HepG2 (cell line): ENCODE results near the gene SCGB2B2. TPM values are rescaled to one million over a fixed set of nuclear protein-coding genes. Genes with fewer than 3 reads are reported as not detected.
"Not testable (repeated sequence)": the region's sequence is repeated elsewhere in the genome, so short reads cannot be mapped to it uniquely, and the experiment has no call there.

Experiments used
- ATAC-seq: fragments of 200-7000 bp; cut with Tn5 transposase; 3 replicates; pipeline ENCODE4 v1.9.1; 2020; ENCODE audit warnings: mild to moderate bottlenecking, moderate library complexity
- BruUV-seq: library from RNA; stranded (reverse); fragments of 400-500 nt; replicated peaks from 2 replicates; lab custom pipeline; 2021; lab: Mats Ljungman, UMichigan
- CTCF ChIA-PET: fragments of 300-600 bp; formaldehyde crosslinking; extraction: SDS; loops from one replicate; lab custom pipeline; 2021; ENCODE audit warnings: low total read pairs, inconsistent platforms, low intra/inter-chr PET ratio; lab: Yijun Ruan, JAX
- POLR2A ChIA-PET: fragments of 350-600 bp; sonication (Branson Sonifier 250); formaldehyde crosslinking; loops from one replicate; lab custom pipeline; 2020; ENCODE audit warnings: antibody characterized with exemption, inconsistent platforms; lab: Yijun Ruan, JAX
- DNase-seq: peaks from one replicate; pipeline ENCODE4 v3.0.0-alpha.2; 2015; ENCODE audit warnings: low spot score
- FAIRE-seq: peaks from 3 replicates; lab custom pipeline; 2011; peaks lifted over from hg19 to GRCh38; lab: Jason Lieb, UNC
- H2AFZ ChIP-seq: one replicate; pipeline ENCODE4 v1.6.1; 2011; ENCODE audit warnings: low read length, inconsistent platforms
- H3K27ac ChIP-seq: fragments of 300-600 bp; 3 replicates; pipeline ENCODE4 v1.8.0; 2011; ENCODE audit warnings: mixed run types, mild to moderate bottlenecking, mixed read lengths, low read length, inconsistent platforms; ENCODE audit not compliant: insufficient read depth; ENCODE audit errors: extremely low read length
- H3K27me3 ChIP-seq, 2 experiments: fragments of 200-600 bp in 1 of 2; 2 replicates in 1 of 2; 3 replicates in 1 of 2; pipeline versions ENCODE4 v1.6.0 to v1.8.0; 2011; ENCODE audit warnings: low read length in 2 of 2, mild to moderate bottlenecking in 2 of 2, moderate library complexity in 2 of 2, inconsistent platforms in 1 of 2; ENCODE audit not compliant: insufficient read depth in 2 of 2, control insufficient read depth in 1 of 2
- H3K36me3 ChIP-seq, 2 experiments: fragments of 200-600 bp in 1 of 2; replicated peaks in 1 of 2; 2 replicates in 1 of 2; 3 replicates in 1 of 2; pipeline versions ENCODE4 v1.5.1 to v1.8.0; 2011; ENCODE audit warnings: low read length in 2 of 2, inconsistent platforms in 1 of 2; ENCODE audit not compliant: insufficient read depth in 2 of 2, control insufficient read depth in 1 of 2
- H3K4me1 ChIP-seq: 2 replicates; pipeline ENCODE4 v1.5.1; 2012; ENCODE audit warnings: low read length, inconsistent platforms; ENCODE audit not compliant: insufficient read depth
- H3K4me2 ChIP-seq: 2 replicates; pipeline ENCODE4 v1.6.0; 2011; ENCODE audit warnings: low read depth, low read length, inconsistent platforms
- H3K4me3 ChIP-seq, 3 experiments: fragments of 200-600 bp in 1 of 3; sonication (generic), shearing (Covaris generic) in 1 of 3; replicated peaks in 1 of 3; 2 replicates each; pipeline ENCODE4 v1.5.1; 2011 to 2016; ENCODE audit warnings: low read length in 3 of 3, inconsistent platforms in 2 of 3, low read depth in 2 of 3, mild to moderate bottlenecking in 2 of 3, control low read depth in 1 of 3, mixed read lengths in 1 of 3; ENCODE audit not compliant: insufficient read depth in 1 of 3
- H3K79me2 ChIP-seq: one replicate; pipeline ENCODE4 v1.6.1; 2011; ENCODE audit warnings: low read length, inconsistent platforms; ENCODE audit not compliant: insufficient read depth
- H3K9ac ChIP-seq: 2 replicates; pipeline ENCODE4 v1.6.0; 2011; ENCODE audit warnings: mild to moderate bottlenecking, low read depth, low read length, inconsistent platforms; ENCODE audit not compliant: insufficient read depth
- H3K9me3 ChIP-seq: 2 replicates; pipeline ENCODE4 v1.5.1; 2012; ENCODE audit warnings: mild to moderate bottlenecking, low read length
- H4K20me1 ChIP-seq: 2 replicates; pipeline ENCODE4 v1.6.0; 2011; ENCODE audit warnings: inconsistent platforms, mild to moderate bottlenecking, low read length, moderate library complexity; ENCODE audit not compliant: insufficient read depth
- NFYB ChIP-seq: sonication (generic); formaldehyde crosslinking; IDR thresholded peaks from 2 replicates; pipeline ENCODE4 v1.4.0; 2020; ENCODE audit warnings: missing genetic modification reagents
- NFYC ChIP-seq: IDR thresholded peaks from 2 replicates; pipeline ENCODE4 v1.6.1; 2016; ENCODE audit warnings: missing genetic modification reagents, missing compliant biosample characterization
- WGBS: methylation state at CpG from one replicate; pipeline ENCODE4 v1.1.6; 2017; ENCODE audit warnings: low lambda C conversion rate; 5-methylcytosine and 5-hydroxymethylcytosine counted together
- in situ Hi-C: cut with HindIII; loops from 2 replicates; pipeline ENCODE4 v1.10.0; 2017; ENCODE audit warnings: low pct_unique_long_range_greater_than_20kb; ENCODE audit not compliant: extremely low pct_ligation_motif_present
- intact Hi-C: fragments of 100-400 bp; cut with micrococcal nuclease; formaldehyde crosslinking; loops from one replicate; pipeline ENCODE4 v1.10.0; 2022; ENCODE audit not compliant: unreplicated experiment
- polyA plus RNA-seq, 8 experiments: library from polyadenylated mRNA; depleted of rRNA in 3 of 8; stranded (reverse) in 7 of 8; unstranded in 1 of 8; fragments of >200 nt; fragmentation: Illumina TruSeq in 4 of 8; extraction: Trizol in 4 of 8; gene quantifications; 2 replicates each; pipeline versions ENCODE4 v1.2.1 to v1.2.3, GENCODE V29; 2011 to 2016; ENCODE audit warnings: low read depth in 4 of 8, missing spikeins in 1 of 8, mixed read lengths in 1 of 8; ENCODE audit not compliant: insufficient read depth in 1 of 8
- total RNA-seq, 5 experiments: library from RNA; depleted of rRNA; stranded (reverse); fragments of >200 nt; fragmentation: Illumina TruSeq; extraction: Trizol; gene quantifications; 2 replicates each; pipeline ENCODE4 v1.2.3, GENCODE V29; 2016; ENCODE audit warnings: low read depth in 1 of 5

SCGB2B2 gene
- total and polyA plus RNA-seq, 2 of the 13 experiments (the other 11 are each of a cell fraction or from before 2014, with no cell fraction given): 0.03 TPM; not detected in 1

DNA sequence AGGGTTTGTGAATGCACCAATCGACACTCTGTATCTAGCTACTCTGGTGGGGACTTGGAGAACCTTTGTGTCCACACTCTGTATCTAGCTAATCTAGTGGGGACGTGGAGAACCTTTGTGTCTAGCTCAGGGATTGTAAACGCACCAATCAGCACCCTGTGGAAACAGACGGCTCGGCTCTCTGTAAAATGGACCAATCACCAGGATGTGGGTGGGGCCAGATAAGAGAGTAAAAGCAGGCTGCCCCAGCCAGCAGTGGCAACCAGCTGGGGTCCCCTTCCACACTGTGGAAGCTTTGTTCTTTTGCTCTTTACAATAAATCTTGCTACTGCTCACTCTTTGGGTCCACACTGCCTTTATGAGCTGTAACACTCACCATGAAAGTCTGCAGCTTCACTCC, 8.3 kb downstream of the SCGB2B2 start:
- BruUV-seq, H3K9ac ChIP-seq, H3K9me3 ChIP-seq, H3K79me2 ChIP-seq, H3K27ac ChIP-seq, ATAC-seq, CTCF ChIA-PET, H3K36me3 ChIP-seq, H3K4me2 ChIP-seq, H3K4me3 ChIP-seq, H2AFZ ChIP-seq, FAIRE-seq, DNase-seq, H3K27me3 ChIP-seq, in situ Hi-C loops, POLR2A ChIA-PET, H4K20me1 ChIP-seq, intact Hi-C loops: not testable (repeated sequence)
- 70% methylated on average over 4 of the region's 5 CpGs for WGBS
- TF ChIP-seq NFYC (CRISPR knock-in tag) (peak; percentile 27; the same call in 1 of the 2 replicates), NFYB (peak; percentile 64)
- peaks cover 51% of the 10 kb centered on the region for H3K4me1 ChIP-seq

- H3K36me3 ChIP-seq, in situ Hi-C loops, H3K27me3 ChIP-seq, ATAC-seq, H3K79me2 ChIP-seq, H3K4me3 ChIP-seq, H2AFZ ChIP-seq, H4K20me1 ChIP-seq, FAIRE-seq, H3K9me3 ChIP-seq, H3K4me2 ChIP-seq, BruUV-seq, POLR2A ChIA-PET, DNase-seq, H3K9ac ChIP-seq, CTCF ChIA-PET, H3K27ac ChIP-seq, intact Hi-C loops: not testable (repeated sequence)
- 100% methylated on average over 12 of the region's 36 CpGs for WGBS
- H3K4me1 ChIP-seq: peaks cover 51% of the 10 kb centered on the region
Observed at GRCh38 chr19:34668077-34668689, 8.8 kb downstream of the SCGB2B2 start.
